Fibroblast of mammary gland (primary cell): Measurements from ENCODE around the gene MFRP.

Source experiments
- DNase-seq: peaks from one replicate; pipeline ENCODE4 v3.0.0-alpha.2; 2010; ENCODE audit warnings: low read depth
- H3K4me3 ChIP-seq: 2 replicates; pipeline ENCODE4 v1.5.1; 2011; ENCODE audit warnings: low read depth, mild to moderate bottlenecking, low read length, moderate library complexity; ENCODE audit not compliant: control insufficient read depth
- CTCF ChIP-seq: conservative IDR thresholded peaks from 2 replicates; pipeline ENCODE4 v1.5.1; 2011; ENCODE audit warnings: low read depth, low read length, inconsistent platforms; ENCODE audit not compliant: control insufficient read depth, insufficient read depth

MFRP gene

DNA sequence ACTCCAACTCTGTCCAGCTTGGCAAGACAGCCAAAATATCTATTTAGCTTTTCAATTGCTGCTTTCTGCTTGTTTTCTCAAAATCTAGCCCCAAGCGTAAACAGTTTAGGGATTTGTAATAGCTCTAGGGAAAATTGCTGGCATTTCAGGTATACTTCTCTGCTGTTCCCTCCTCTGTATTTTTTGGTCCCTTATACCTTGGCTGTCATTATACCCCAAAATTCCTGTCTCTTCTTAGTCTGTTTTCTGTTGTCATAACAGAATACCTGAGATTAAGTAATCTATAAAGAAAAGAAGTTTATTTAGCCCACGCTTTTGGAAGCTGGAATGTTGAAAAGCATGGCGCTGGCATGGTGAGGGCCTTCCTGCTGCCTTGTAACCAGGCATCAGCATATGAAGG is 53.0 kb downstream of the MFRP start:
- TF ChIP-seq CTCF, result no peak
- no peak overlapping the region for H3K4me3 ChIP-seq
- DNase-seq, result no peak

GRCh38 chr11:119290894-119291497 is 55.5 kb downstream of the MFRP start:
- TF ChIP-seq CTCF, result no peak
- no peak for DNase-seq

More at GRCh38 chr11:119290894-119291497, 55.5 kb downstream of the MFRP start:
- no peak overlapping the region for H3K4me3 ChIP-seq
